HG02943 (cell line): ENCODE measurements around the gene CD33.
"Not testable (repeated sequence)": the region's sequence is repeated elsewhere in the genome, so short reads cannot be mapped to it uniquely, and the experiment has no call there.

Source experiments
- ATAC-seq: cut with Tn5 transposase; IDR thresholded peaks from one replicate; pipeline ENCODE4 v1.9.1; 2021; ENCODE audit warnings: mild to moderate bottlenecking, low read depth, moderate library complexity; ENCODE audit not compliant: unreplicated experiment

Gene CD33

DNA sequence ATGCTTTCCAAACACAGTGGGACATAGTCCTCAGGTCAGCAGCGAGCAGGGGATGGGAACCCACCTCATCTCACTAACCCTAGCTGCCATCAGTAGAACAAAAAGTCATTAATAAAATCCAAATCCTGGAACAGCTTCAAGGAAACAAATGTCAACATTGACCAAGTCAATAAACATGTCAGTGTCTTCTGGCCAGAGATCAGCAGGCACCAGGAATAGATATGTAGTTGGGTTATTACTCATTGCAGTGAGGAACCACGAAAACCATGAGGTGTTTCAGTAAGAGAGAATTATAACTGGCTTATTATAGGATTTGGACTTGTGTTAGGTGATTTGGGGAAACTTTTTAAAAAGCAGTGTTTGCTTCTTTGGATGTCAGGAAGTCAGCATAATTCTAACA lies 17.1 kb upstream of the CD33 start:
- no peak for ATAC-seq

DNA sequence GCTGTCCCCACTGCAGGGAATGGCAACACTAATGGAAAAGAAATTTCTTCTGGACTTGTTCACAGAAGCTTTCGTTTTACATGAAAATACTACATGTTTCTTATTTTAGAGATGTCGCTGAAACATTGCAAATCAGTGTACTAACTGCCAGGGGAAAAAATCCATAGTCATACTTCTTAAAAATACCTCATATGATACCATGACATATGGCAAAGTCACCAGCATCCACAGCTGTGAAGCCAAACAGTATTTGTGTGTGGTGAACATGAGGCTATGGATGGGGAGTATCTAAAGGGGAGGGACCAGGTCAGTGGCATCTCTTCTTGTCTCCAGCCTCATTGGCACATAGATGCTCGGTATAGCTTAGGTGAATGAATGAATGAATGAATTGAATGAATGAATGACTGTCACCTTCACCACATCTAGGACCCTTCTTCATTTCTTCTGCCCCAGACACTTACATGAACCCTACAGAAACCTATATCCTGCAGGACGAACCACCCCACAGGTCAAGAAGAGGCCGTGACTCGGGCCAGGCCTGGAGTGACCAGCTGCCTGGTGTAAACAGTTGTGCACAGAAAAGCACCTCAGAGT lies 14.6 kb upstream of the CD33 start:
- no peak for ATAC-seq

DNA sequence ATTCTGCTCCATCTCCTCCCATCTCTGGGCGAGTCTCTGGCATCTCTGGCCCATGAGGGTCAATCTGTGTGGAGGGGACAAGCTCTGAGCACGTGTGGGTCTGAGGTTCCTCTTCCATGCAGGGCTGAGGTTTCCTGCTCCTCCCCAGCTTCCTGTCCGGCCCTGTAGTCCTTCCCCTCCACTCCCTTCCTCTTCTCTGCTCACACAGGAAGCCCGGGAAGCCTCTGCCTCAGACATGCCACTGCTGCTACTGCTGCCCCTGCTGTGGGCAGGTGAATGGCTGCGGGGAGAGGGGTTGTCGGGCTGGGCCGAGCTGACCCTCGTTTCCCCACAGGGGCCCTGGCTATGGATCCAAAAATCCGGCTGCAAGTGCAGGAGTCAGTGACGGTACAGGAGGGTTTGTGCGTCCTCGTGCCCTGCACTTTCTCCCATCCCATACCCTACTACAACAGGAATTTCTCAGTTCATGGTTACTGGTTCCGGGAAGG lies 14.0 kb upstream of the CD33 start:
- not testable (repeated sequence) for ATAC-seq

DNA sequence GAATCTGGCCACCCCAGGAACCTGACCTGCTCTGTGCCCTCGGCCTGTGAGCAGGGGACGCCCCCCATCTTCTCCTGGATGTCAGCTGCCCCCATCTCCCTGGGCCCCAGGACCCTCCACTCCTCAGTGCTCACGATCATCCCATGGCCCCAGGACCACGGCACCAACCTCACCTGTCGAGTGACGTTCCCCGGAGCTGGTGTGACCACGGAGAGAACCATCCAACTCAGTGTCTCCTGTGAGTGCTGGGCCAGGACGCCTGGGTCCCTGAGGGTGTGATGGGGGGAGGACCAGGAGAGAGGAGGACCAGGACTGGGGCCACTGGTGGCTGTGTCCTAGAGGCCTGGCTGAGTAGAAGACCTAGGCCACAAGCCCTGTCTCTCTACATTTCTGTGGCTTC lies 13.0 kb upstream of the CD33 start:
- ATAC-seq = no peak

DNA sequence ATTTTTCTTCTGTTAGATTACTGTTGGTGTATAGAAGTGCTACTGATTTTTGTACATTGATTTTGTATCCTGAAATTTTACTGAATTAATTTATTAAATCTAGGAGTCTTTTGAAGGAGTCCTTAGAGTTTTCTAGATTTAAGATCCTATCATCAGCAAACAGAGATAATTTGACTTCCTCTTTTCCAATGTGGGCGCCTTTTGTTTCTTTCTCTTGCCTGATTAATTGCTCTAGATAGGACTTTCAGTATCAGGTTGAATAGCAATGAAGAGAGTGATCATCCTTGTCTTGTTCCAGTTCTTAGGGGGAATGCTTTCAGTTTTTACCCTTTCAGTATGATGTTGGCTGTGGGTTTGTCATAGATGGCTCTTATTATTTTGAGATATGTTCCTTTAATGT lies 5.6 kb upstream of the CD33 start:
- ATAC-seq = no peak

DNA sequence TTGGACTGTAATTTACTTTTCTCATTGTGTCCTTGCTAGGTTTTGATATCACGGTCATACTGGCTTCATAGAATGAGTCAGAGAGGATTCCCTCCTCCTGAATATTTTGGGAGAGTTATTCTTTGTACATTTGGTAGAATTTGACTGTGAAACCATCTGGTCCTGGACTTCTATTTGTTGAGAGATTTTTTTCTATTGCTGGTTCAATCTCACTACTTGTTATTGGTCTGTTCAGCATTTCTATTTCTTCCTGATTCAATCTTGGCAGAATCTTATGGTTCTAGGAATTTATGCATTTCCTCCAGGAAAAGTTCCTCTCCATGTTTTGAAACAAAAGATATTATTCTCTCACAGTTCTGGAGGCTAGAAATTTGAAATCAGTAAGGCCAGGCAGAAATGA lies 4.9 kb upstream of the CD33 start:
- no peak for ATAC-seq

DNA sequence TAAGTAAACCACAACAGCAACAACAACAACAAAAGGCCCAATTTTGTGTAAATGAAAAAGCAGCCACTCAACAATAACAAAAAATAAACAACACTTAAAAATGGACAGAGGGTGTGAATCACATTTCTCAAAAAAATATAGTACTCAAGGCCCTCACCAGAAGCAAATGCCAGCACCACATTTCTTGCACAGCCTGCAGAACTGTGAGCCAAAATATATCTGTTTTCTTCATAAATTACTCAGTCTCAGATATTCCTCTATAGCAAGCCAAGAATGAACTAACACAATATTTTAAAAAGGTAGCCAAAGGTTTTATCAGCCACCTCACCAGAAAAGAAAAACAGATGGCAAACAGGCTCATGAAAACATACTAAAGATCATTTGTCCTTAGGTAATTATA lies 3.9 kb upstream of the CD33 start:
- ATAC-seq = no peak

DNA sequence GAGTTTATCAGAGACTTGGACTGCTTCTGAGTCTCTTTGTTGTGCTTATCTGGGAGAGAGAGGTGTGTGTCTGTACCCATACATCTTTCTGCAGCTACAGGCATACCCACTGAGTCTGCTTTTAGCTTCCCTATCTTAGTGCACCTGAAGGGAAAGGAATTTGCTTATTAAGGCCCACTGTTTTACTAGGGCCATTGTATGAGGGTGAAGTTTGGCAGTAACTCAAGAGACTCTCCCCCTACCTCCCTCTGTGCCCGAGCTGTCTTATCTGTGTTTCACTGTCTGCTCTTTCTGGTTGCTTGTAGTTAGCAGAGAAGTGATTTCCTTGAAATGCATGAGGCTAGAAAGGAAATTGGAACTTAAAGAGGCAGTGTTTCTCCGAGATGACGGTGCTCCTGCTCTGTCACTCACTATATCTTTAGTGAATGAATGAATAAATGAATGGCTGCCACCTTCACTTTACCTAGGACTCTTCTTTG lies 678 bp upstream of the CD33 start:
- no peak for ATAC-seq

DNA sequence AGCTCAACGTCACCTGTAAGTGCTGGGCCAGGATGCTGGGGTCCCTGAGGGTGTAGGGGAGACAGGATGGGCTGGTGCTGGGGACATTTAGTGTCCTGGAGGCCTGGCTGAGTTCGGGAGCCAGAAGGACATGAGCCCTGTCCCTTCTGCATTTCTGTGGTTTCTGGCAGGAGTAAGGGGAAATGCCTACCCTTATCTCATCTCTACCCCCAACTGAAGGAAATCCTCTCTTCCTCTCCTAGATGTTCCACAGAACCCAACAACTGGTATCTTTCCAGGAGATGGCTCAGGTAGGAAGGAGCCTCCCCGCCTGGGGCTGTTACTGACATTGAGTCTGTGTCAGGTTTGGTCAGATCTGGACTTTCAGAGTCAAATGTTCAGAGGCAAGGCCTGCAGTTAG lies 1.2 kb downstream of the CD33 start:
- no peak for ATAC-seq

DNA sequence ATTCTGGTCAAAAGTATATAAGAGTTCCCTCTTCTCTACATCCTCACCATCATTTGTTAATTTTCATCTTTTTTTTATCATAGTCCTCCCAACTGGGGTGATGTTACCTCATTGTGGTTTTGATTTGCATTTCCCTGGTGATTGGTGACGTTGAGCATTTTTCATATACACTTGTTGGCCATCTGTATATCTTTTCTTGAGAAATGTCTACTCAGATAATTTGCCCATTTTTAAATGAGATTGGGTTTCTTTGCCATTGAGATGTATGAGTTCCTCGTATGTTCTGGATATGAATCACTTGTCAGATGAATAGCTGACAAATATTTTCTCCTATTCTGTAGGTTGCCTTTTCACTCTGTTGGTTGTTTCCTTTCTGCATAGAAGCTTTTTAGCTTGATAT lies 2.4 kb downstream of the CD33 start:
- ATAC-seq = no peak

DNA sequence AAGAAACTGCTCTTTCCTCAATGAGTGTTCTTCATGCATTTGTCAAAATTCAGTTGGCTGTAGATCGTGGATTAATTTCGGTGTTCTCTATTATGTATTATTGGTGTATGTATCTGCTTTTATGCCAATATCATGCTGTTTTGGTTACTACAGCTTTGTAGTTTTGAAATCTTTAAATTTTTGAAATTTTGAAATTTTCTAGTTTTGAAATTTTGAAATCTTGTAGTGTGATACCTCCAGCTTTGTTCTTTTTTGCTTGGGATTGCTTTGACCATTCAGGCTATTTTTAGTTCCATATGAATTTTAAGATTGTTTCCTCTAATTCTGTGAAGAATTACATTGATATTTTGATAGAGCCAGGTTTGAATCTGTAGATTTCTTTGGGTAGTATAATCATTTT lies 3.1 kb downstream of the CD33 start:
- no peak for ATAC-seq

DNA sequence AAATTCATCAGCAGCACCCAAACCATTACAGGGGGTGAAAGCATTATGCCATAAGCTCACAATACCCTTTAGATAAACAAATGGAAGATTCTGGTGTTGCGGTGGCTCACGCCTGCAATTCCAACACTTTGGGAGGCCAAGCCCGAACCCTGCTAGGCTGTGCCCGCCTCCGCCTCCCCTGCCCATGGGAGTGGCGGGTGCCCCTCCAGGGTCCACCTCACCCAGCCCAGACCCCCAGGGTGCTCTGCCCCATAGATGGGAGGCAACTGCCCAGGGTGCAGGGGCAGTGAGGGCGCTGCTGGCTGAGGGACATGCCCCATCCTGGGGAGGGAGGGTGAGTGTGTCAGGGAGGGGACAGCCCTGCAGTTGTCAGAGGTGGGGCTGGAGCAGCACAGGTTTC lies 16.0 kb downstream of the CD33 start:
- no peak for ATAC-seq

DNA sequence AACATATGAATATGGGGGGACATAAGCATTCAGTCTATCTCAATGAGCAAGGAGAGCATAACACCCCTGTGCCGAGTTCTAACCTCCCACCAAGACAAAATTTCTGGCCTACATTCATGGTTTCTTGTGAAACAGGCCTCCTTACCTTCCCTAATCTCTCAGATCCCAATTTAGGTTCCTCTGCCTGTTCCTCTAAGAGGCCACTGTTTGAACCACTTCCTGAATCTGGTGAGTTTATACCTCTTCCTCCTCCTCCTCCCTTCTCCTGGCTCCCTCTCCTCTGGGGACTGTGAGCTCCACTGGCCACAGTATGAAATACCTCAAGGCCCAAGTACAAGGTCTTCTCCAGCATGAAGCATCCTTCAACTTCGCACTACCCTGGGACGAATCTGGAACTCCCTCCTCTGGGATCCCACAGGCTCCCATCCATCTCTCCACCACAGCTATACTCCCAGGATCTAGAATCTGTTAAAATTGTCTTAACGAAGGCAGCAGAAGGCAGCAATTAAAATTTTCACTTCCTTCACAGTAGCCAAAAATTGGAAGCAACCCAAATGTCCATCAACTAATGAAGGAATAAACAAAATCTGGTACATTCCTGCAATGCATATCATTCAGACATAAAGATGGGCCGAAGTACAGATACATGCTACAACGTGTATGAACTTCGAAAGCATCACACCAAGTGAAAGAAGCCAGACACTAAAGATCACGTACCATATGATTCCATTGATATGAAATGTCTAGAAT lies 18.2 kb downstream of the CD33 start:
- ATAC-seq = no peak

DNA sequence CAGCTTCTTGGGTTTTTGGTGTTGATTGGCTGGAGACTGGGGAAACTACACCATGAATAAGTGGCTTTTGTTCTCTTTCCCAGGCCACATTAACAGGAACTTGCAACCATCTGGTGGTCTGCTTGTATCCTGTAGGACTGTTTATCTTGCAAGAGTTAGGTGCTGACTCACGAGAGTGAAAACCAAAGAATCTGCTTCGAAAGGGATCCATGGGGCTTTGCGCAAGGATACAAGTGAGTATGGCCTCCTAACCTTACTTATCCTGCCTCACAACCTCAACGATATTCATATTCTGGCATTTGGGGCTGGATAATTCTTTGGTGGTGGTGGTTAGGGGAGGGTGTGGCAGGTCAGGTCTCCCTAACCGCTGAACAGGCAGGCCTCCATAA lies 21.3 kb downstream of the CD33 start:
- ATAC-seq = no peak

DNA sequence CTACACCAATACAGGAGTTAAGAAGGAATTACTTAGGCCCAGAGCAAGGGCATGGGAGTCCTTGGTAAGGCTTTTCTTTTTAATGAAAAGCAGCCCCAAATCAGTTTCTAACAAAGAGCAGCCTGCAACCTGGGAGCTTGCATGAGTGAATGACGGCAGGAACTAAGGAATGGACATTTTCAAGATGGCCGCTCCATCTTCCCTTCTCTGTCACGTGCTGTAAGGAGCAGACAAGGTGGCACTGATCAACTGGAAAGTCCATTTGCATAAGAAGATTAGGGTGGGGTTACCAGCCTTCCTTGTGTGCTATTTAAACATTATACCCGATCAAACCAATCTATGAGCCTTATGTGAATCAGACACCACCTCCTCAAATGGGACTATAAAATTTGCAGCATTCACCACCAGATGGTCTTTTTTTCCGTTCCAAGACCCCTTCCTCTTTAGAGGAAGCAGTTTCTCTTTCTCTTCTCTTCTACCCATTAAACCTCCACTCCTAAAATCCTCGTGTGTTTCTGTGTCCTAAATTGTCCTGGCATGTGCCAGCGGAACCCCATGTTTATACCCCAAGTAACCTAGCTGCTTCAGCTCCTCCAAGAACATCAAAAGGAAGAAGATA lies 23.2 kb downstream of the CD33 start:
- ATAC-seq = no peak

DNA sequence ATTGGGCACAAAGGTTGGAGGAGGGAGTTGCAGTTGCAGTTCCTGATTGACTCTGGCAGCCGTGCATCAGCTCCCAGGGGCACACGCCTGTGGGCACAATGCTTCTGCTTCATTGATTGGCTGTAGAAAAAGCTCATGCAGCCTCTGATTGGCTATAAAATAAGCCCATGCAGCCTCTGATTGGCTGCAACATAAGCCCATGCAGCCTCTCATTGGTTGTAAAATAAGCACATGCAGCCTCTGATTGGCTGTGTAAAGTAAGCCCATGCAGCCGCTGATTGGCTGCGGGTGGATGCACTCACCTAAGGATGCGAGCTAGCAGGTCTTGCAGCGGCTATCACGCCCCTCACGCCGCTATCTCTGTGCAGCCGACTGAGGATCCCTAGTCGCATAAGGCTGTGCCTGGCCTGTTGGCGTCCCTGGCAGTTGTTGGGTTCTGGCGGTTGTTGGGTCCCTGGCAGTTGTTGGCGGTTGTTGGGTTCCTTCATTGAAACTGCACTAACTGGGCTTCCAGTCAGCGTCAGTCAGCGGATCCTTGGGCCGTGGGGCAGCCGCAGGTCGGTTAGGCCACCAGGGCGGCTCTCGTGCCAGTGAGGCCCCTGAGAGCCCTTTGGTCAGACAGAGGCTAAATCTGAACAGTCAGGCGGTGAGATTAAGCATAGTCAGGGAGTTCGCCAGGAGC lies 26.0 kb downstream of the CD33 start, which contains the start of gene SIGLECL1:
SIGLECL1 (plus strand) TSS at position 295 of the 682 bp plus-strand sequence. CDS start 12,993 bp downstream, outside the sequence.
- ATAC-seq = no peak

DNA sequence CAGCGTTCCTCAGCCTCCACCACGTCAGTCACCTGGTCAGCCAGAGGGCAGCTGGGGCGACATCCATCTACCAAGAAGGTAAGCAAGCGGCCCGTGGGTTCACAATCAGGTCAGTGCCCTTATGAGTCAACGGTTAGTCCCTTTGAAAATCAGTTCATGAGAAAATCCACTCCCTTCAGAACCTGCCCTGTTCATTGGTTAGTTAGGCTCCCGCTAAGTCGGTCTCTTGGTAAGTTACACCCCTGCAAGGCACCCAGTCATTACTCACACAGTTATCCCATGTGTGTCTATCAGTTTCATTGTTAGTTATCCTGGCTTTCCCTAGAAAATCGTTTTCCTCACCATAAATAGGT lies 26.6 kb downstream of the CD33 start:
- no peak for ATAC-seq

DNA sequence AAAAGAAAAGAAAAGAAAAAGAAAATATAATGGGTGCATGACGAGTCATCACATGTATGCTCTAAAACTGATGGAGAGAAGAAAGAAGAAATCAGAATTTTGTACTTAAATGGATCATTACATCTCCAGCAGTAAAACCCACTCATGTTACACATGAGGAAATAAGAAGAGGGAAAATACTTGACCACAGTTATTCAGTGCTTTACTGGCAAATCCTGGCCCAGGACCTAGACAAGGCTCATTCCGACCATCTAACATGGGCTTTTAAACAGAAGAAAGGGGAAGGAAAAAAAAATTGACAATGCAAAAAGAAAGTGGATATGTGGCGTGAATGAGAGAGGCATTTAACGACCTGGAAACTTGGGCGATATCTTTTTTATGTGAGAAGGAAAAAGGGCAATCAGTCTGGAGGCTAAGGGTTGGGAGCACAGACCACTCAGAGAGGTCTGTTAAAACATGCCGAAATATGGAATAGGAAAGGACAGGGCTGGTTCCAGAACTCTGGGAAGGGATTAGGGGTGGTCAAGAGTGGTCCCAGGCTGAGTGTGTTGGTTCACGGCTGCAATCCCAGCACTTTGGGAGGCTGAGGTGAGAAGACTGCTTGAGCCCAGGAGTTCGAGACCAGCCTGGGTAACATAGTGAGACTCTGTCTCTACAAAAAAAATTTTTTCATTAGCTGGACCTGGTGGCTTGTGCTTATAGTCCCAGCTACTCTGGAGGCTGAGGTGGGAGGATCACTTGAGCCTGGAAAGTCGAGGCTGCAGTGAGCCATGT lies 27.6 kb downstream of the CD33 start:
- ATAC-seq = no peak

DNA sequence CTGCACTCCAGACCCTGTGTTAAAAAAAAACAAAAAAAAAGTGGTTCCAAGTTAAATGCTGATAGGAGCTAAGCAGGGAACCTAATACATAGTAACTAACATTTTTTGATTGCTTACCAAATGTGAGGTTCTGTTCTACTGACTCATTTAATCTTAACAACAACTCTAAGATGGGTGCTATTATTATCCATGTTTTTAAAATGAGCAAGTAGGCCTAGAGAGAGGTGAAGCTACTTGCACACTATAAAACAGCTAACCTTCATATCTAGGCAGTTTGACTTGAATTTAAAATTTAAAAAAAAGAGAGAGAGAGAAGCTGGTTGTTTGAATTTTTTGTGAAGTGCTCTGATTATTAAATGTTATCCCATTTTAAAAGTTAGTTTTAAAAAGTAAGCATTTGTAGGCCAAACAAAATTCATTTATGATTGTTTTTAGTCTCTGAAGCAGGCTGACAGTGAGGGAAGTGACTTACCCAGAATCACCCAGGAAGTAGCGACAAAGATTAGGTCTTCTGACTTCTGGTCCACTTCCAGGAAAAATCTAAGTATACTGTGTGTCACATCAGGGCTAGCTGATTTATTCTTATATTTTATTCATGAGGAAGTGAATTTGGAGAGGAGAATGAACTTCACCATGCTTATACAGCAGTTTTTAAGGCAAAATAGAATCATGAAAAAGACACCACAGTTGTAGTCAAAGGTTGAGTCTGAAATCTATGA lies 28.4 kb downstream of the CD33 start:
- ATAC-seq = no peak

DNA sequence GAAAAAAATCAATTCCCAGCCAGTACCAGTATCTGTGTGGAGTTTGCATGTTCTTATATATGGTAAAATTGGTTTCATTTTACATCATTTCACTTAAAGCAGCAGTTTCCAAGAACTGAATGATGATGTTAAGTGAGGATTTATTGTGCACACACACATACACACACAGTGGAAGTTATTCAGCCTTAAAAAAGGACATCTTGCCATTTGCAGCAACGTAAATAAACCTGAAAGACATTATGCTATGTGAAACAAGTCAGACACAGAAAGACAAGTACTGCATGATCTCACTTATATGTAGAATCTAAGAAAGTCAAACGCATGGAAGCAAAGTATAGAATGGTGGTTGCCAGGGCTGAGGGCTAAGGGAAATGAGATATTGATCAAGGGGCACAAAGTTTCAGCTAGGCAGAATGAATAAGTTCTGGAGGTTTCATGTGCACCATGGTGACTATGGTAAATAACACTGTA lies 31.3 kb downstream of the CD33 start:
- ATAC-seq = no peak
